Endothelial cell of umbilical vein (primary cell): ENCODE data around the gene TMIGD3. TPM values are rescaled to one million over a fixed set of nuclear protein-coding genes. Genes with fewer than 3 reads are reported as not detected.

Source experiments
- BruUV-seq: library from RNA; stranded (reverse); fragments of 400-500 nt; replicated peaks from 2 replicates; lab custom pipeline; 2021; lab: Mats Ljungman, UMichigan
- CTCF ChIA-PET: fragments of 300-600, 350-600 bp; sonication (Branson Sonifier 250); formaldehyde crosslinking; loops from one replicate; lab custom pipeline; 2021; ENCODE audit warnings: antibody characterized with exemption, inconsistent platforms; lab: Charles Lee
- POLR2A ChIA-PET: fragments of 300-600, 350-600 bp; sonication (Branson Sonifier 250); formaldehyde crosslinking; loops from one replicate; lab custom pipeline; 2021; ENCODE audit warnings: antibody characterized with exemption, inconsistent platforms; lab: Charles Lee
- DNase-seq: peaks from one replicate; pipeline ENCODE4 v3.0.0-alpha.2; 2011; ENCODE audit warnings: low read depth, low spot score
- FAIRE-seq: peaks from 2 replicates; lab custom pipeline; 2011; peaks lifted over from hg19 to GRCh38; lab: Jason Lieb, UNC
- H2AFZ ChIP-seq: 2 replicates; pipeline ENCODE4 v1.6.0; 2012; ENCODE audit warnings: low read depth, low read length, control low read depth, inconsistent platforms
- H3K27ac ChIP-seq: 2 replicates; pipeline ENCODE4 v1.5.1; 2011; ENCODE audit warnings: low read depth, mild to moderate bottlenecking, control low read depth, low read length, moderate library complexity; ENCODE audit not compliant: insufficient read depth
- H3K27me3 ChIP-seq, 2 experiments: 2 replicates each; pipeline versions ENCODE4 v1.6.0 to v1.6.1; 2011; ENCODE audit warnings: low read length in 2 of 2, mixed read lengths in 1 of 2; ENCODE audit not compliant: control insufficient read depth in 2 of 2, insufficient read depth in 2 of 2
- H3K36me3 ChIP-seq, 2 experiments: 2 replicates in 1 of 2; 3 replicates in 1 of 2; pipeline ENCODE4 v1.5.1; 2011; ENCODE audit warnings: low read length in 2 of 2, mild to moderate bottlenecking in 1 of 2, moderate library complexity in 1 of 2; ENCODE audit not compliant: control insufficient read depth in 2 of 2, insufficient read depth in 2 of 2; ENCODE audit errors: extremely low read depth in 1 of 2
- H3K4me1 ChIP-seq: 3 replicates; pipeline ENCODE4 v1.5.1; 2011; ENCODE audit warnings: mild to moderate bottlenecking, low read length; ENCODE audit not compliant: control insufficient read depth, insufficient read depth; ENCODE audit errors: extremely low read depth
- H3K4me2 ChIP-seq: 2 replicates; pipeline ENCODE4 v1.6.1; 2011; ENCODE audit warnings: low read length, control low read depth, mixed read lengths; ENCODE audit not compliant: insufficient read depth
- H3K4me3 ChIP-seq, 3 experiments: fragments of 200-600 bp in 1 of 3; sonication (generic), shearing (Covaris generic) in 1 of 3; replicated peaks in 1 of 3; 2 replicates each; pipeline ENCODE4 v1.5.1; 2011 to 2016; ENCODE audit warnings: control low read depth in 3 of 3, low read length in 3 of 3, mild to moderate bottlenecking in 2 of 3, inconsistent platforms in 1 of 3, low read depth in 1 of 3, moderate library complexity in 1 of 3; ENCODE audit not compliant: insufficient read depth in 1 of 3
- H3K79me2 ChIP-seq: 2 replicates; pipeline ENCODE4 v1.6.0; 2012; ENCODE audit warnings: low read length, inconsistent platforms; ENCODE audit not compliant: control insufficient read depth, insufficient read depth
- H3K9ac ChIP-seq: replicated peaks from 2 replicates; pipeline ENCODE3; 2011; ENCODE audit warnings: low read length, control low read depth; ENCODE audit not compliant: insufficient read depth; ENCODE audit errors: extremely low read depth
- H3K9me1 ChIP-seq: replicated peaks from 3 replicates; pipeline ENCODE4 v1.6.0; 2011; ENCODE audit warnings: mild to moderate bottlenecking, low read length; ENCODE audit not compliant: control insufficient read depth, insufficient read depth; ENCODE audit errors: extremely low read depth
- H3K9me3 ChIP-seq: replicated peaks from 2 replicates; pipeline ENCODE4 v1.5.1; 2012; ENCODE audit warnings: low read length, inconsistent platforms; ENCODE audit not compliant: control insufficient read depth, insufficient read depth
- H4K20me1 ChIP-seq: replicated peaks from 2 replicates; pipeline ENCODE3; 2011; ENCODE audit warnings: mild to moderate bottlenecking, low read length; ENCODE audit not compliant: control insufficient read depth, insufficient read depth; ENCODE audit errors: extremely low read depth
- CTCF ChIP-seq, 2 donors: IDR thresholded peaks; 1 replicate in 1 of 2; 2 replicates in 1 of 2; pipeline ENCODE4 v1.5.1; 2011; ENCODE audit warnings: low read length in 2 of 2, mild to moderate bottlenecking in 2 of 2, moderate library complexity in 2 of 2, control low read depth in 1 of 2, inconsistent platforms in 1 of 2, low read depth in 1 of 2; ENCODE audit not compliant: insufficient read depth in 1 of 2; ENCODE audit errors: extremely low read depth in 1 of 2
- EZH2 ChIP-seq: IDR thresholded peaks from 2 replicates; pipeline ENCODE4 v1.6.1; 2012; ENCODE audit warnings: borderline replicate concordance, low read depth, mild to moderate bottlenecking, moderate library complexity, low read length, inconsistent platforms; ENCODE audit not compliant: severe bottlenecking
- FOS ChIP-seq: IDR thresholded peaks from 2 replicates; pipeline ENCODE4 v1.6.1; 2011; ENCODE audit warnings: mild to moderate bottlenecking, low read length, moderate library complexity, borderline replicate concordance; ENCODE audit not compliant: insufficient read depth
- GATA2 ChIP-seq: IDR thresholded peaks from 2 replicates; pipeline ENCODE4 v1.7.0; 2011; ENCODE audit warnings: low read depth, mild to moderate bottlenecking, moderate library complexity, mixed read lengths, low read length; ENCODE audit not compliant: insufficient read length, insufficient read depth
- JUN ChIP-seq: IDR thresholded peaks from 2 replicates; pipeline ENCODE4 v1.6.1; 2011; ENCODE audit warnings: borderline replicate concordance, low read depth; ENCODE audit not compliant: insufficient read length, insufficient read depth
- MYC ChIP-seq: IDR thresholded peaks from one replicate; pipeline ENCODE4 v1.6.1; 2011; ENCODE audit warnings: mild to moderate bottlenecking, low read depth, low read length
- POLR2A ChIP-seq: IDR thresholded peaks from 2 replicates; pipeline ENCODE4 v1.6.1; 2012; ENCODE audit warnings: low read depth, mild to moderate bottlenecking, control low read depth, low read length
- POLR2AphosphoS5 ChIP-seq: IDR thresholded peaks from 2 replicates; pipeline ENCODE4 v1.6.1; 2012; ENCODE audit warnings: low read depth, mild to moderate bottlenecking, control low read depth, low read length, moderate library complexity; ENCODE audit not compliant: insufficient read depth
- dilution Hi-C: fragments of 300-500 bp; cut with MboI; formaldehyde crosslinking; loops from one replicate; pipeline ENCODE4 v1.15.0; 2019; ENCODE audit warnings: low sequenced_read_pairs; ENCODE audit not compliant: extremely low pct_ligation_motif_present
- intact Hi-C: fragments of 100-400 bp; cut with micrococcal nuclease; formaldehyde crosslinking; loops from one replicate; pipeline ENCODE4 v1.10.0; 2022
- polyA plus RNA-seq, 4 experiments: library from polyadenylated mRNA; depleted of rRNA in 3 of 4; stranded (reverse) in 3 of 4; unstranded in 1 of 4; fragments of >200 nt; gene quantifications; 2 replicates each; pipeline versions ENCODE4 v1.2.1 to v1.2.3, GENCODE V29; 2011 to 2012; ENCODE audit warnings: missing spikeins in 1 of 4
- total RNA-seq: library from RNA; stranded (reverse); gene quantifications from 2 replicates; pipeline ENCODE4 v1.2.3, GENCODE V29; 2021
- TF ChIP-seq, protein P1 (sequence below): IDR thresholded peaks from 2 replicates; pipeline ENCODE4 v1.6.1; 2011; ENCODE audit not compliant: insufficient read depth, insufficient read length

Gene TMIGD3
- total and polyA plus RNA-seq, 2 donors (not counting 3 experiments of a cell fraction or from before 2014, with no cell fraction given): 0.07 to 0.49 TPM

DNA sequence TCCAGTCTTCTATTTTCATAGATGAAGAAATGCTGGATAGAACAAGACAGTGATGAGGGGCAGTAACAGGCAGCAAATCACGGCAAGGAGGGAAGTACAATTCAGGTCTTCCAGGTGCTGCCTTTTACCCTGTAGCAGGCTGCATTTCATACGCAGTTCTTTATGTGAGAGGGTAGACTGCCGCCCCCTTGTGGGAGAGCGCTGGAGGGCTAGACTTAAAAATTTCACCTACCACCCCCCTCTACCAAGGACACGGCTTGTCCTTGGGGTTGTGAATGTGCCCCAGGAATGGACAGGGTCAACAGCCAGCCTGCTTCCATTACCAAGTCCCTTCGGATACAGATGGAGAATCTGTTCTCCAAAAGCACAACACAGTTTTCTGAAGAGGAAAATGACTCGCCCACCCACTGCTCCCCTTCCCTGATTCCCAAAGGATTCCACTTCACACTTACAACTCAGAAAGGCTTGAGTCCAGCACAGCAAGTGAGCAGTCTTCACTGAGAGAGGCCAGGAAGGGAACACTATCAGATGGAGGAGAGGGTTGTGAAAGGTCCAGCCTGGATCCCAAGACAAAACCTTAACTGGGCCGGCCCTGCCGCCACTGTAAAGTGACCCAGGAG lies 61.8 kb downstream of the TMIGD3 start:
- dilution Hi-C loops: no loop called here
- TF ChIP-seq CTCF (IDR thresholded peaks at IDR 0.05; ENCODE audit: extremely low read depth in 1 of 2, insufficient read depth in 1 of 2, low read depth in 1 of 2, low read length in 2 of 2) (peak; percentile 42 to 59), GATA2 (no peak), POLR2A (no peak), JUN (no peak), MYC (no peak), EZH2 (no peak), FOS (no peak), POLR2AphosphoS5 (no peak)
- TF ChIP-seq, protein P1, sequence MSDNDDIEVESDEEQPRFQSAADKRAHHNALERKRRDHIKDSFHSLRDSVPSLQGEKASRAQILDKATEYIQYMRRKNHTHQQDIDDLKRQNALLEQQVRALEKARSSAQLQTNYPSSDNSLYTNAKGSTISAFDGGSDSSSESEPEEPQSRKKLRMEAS: no peak
- POLR2A ChIA-PET: no interaction called here
- CTCF ChIA-PET: interaction anchor here (1.0 to 2.0 kb wide), 7 partner anchors 11 to 324 kb away, joined by 3 to 13 read pairs (median 5); no protein-coding TSS in a partner anchor
- H3K4me2 ChIP-seq: no peak overlapping the region
- no peaks in the 10 kb centered on the region for H3K27me3 ChIP-seq
- no peaks in the 10 kb centered on the region for H3K9me1 ChIP-seq
- no peaks in the 10 kb centered on the region for H4K20me1 ChIP-seq
- intact Hi-C loops: loop anchor here (2.0 kb wide), 1 partner anchor 215 kb away; no protein-coding TSS in a partner anchor
- FAIRE-seq (no peak), DNase-seq (peak; percentile 29)
- no peak overlapping the region for H2AFZ ChIP-seq
- no TSS peak for BruUV-seq
- no peak overlapping the region for H3K9ac ChIP-seq
- peaks cover 10% of the 10 kb centered on the region for H3K79me2 ChIP-seq
- no peak overlapping the region for H3K27ac ChIP-seq
- H3K36me3 ChIP-seq: peaks cover 17 to 26% of the 10 kb centered on the region in 2 experiments
- no peaks in the 10 kb centered on the region for H3K9me3 ChIP-seq
- no peaks in the 10 kb centered on the region for H3K4me1 ChIP-seq
- no peak overlapping the region for H3K4me3 ChIP-seq
